SKM-1 (cell line): Measurements from ENCODE around the gene HOMER3.
"Not testable (repeated sequence)": the region's sequence is repeated elsewhere in the genome, so short reads cannot be mapped to it uniquely, and the experiment has no call there.

ENCODE experiments used
- DNase-seq: peaks from one replicate; lab custom pipeline; 2025; ENCODE audit not compliant: unreplicated experiment; lab: John Stamatoyannopoulos, UW

HOMER3 gene

GRCh38 chr19:18928018-18928805 is 12.8 kb downstream of the HOMER3 start:
- DNase-seq, result no peak

GRCh38 chr19:18924684-18925213 is 16.3 kb downstream of the HOMER3 start:
- DNase-seq, result no peak

GRCh38 chr19:18922228-18922985 is 18.6 kb downstream of the HOMER3 start:
- DNase-seq, result no peak

- DNase-seq, result no peak
Measured at GRCh38 chr19:18921593-18921992, 19.4 kb downstream of the HOMER3 start.

GRCh38 chr19:18920400-18920799 is 20.6 kb downstream of the HOMER3 start:
- DNase-seq, result no peak

GRCh38 chr19:18919900-18920214 is 21.2 kb downstream of the HOMER3 start:
- DNase-seq, result no peak

- peak; percentile 100 for DNase-seq
Measured at GRCh38 chr19:18919086-18919899, 21.7 kb downstream of the HOMER3 start, which contains the start of the genes COPE and DDX49. COPE (minus strand) TSS chr19:18919387; CDS start chr19:18919348, 39 bp downstream. DDX49 (plus strand) TSS chr19:18919715; CDS start chr19:18919742, 27 bp downstream.

- DNase-seq, result not testable (repeated sequence)
Measured at GRCh38 chr19:18917593-18917992, 23.4 kb downstream of the HOMER3 start.

GRCh38 chr19:18915639-18916038 is 25.4 kb downstream of the HOMER3 start:
- DNase-seq, result no peak

GRCh38 chr19:18913466-18913865 is 27.6 kb downstream of the HOMER3 start:
- no peak for DNase-seq

GRCh38 chr19:18912933-18913332 is 28.1 kb downstream of the HOMER3 start:
- DNase-seq, result no peak

- DNase-seq, result no peak
Measured at GRCh38 chr19:18910801-18911436, 30.1 kb downstream of the HOMER3 start.

GRCh38 chr19:18910010-18910409 is 31.0 kb downstream of the HOMER3 start:
- no peak for DNase-seq

GRCh38 chr19:18908917-18909619 is 31.9 kb downstream of the HOMER3 start:
- no peak for DNase-seq

GRCh38 chr19:18906605-18907519 is 34.2 kb downstream of the HOMER3 start:
- no peak for DNase-seq

- DNase-seq, result no peak
Measured at GRCh38 chr19:18905513-18906236, 35.3 kb downstream of the HOMER3 start.

- no peak for DNase-seq
Measured at GRCh38 chr19:18905058-18905456, 36.0 kb downstream of the HOMER3 start.

GRCh38 chr19:18904334-18905057 is 36.5 kb downstream of the HOMER3 start:
- no peak for DNase-seq
